GM12878 (cell line): ENCODE results near the gene FLVCR2. TPM values are rescaled to one million over a fixed set of nuclear protein-coding genes. Genes with fewer than 3 reads are reported as not detected.
"Not testable (repeated sequence)": the region's sequence is repeated elsewhere in the genome, so short reads cannot be mapped to it uniquely, and the experiment has no call there.

Experiments
- ATAC-seq: fragments of 200-7000 bp; cut with Tn5 transposase; 3 replicates; pipeline ENCODE4 v1.9.1; 2020; ENCODE audit warnings: mild to moderate bottlenecking, moderate library complexity
- BruUV-seq: library from RNA; stranded (reverse); fragments of 400-500 nt; replicated peaks from 2 replicates; lab custom pipeline; 2021; lab: Mats Ljungman, UMichigan
- CTCF ChIA-PET: fragments of 300-600 bp; sonication (Branson Sonifier 250); formaldehyde crosslinking; extraction: SDS; loops from one replicate; lab custom pipeline; 2021; ENCODE audit warnings: inconsistent platforms; lab: Yijun Ruan, JAX
- POLR2A ChIA-PET: fragments of 350-600 bp; formaldehyde crosslinking; extraction: SDS; loops from one replicate; lab custom pipeline; 2021; ENCODE audit warnings: inconsistent platforms; lab: Charles Lee
- RAD21 ChIA-PET: fragments of 300-600 bp; sonication (Branson Sonifier 250); formaldehyde crosslinking; loops from one replicate; lab custom pipeline; 2023; ENCODE audit warnings: antibody characterized with exemption; ENCODE audit not compliant: unreplicated experiment; lab: Charles Lee
- SMC1A ChIA-PET: fragments of 300-600 bp; sonication (Branson Sonifier 250); formaldehyde crosslinking; loops from one replicate; lab custom pipeline; 2023; ENCODE audit not compliant: unreplicated experiment, uncharacterized antibody; lab: Charles Lee
- DNase-seq: peaks from one replicate; pipeline ENCODE4 v3.0.0-alpha.2; 2011; ENCODE audit warnings: low read depth, low spot score
- FAIRE-seq: peaks from 3 replicates; lab custom pipeline; 2011; peaks lifted over from hg19 to GRCh38; lab: Jason Lieb, UNC
- H2AFZ ChIP-seq: 2 replicates; pipeline ENCODE4 v1.6.0; 2011; ENCODE audit warnings: low read depth, low read length, control low read depth; ENCODE audit not compliant: control insufficient read depth
- H3K27ac ChIP-seq: 2 replicates; pipeline ENCODE4 v1.5.1; 2011; ENCODE audit warnings: control low read depth; ENCODE audit not compliant: control insufficient read depth, insufficient read depth
- H3K27me3 ChIP-seq, 2 experiments: replicated peaks in 1 of 2; 2 replicates each; pipeline versions ENCODE4 v1.6.0 to v1.6.1; 2011; ENCODE audit warnings: low read length in 1 of 2; ENCODE audit not compliant: control insufficient read depth in 2 of 2, insufficient read depth in 2 of 2
- H3K36me3 ChIP-seq, 2 experiments: 2 replicates each; pipeline ENCODE4 v1.5.1; 2011; ENCODE audit warnings: low read length in 1 of 2; ENCODE audit not compliant: control insufficient read depth in 2 of 2, insufficient read depth in 2 of 2
- H3K4me1 ChIP-seq: 2 replicates; pipeline ENCODE4 v1.6.1; 2011; ENCODE audit warnings: mild to moderate bottlenecking, low read length, moderate library complexity, mixed read lengths; ENCODE audit not compliant: control insufficient read depth, insufficient read depth
- H3K4me2 ChIP-seq: 2 replicates; pipeline ENCODE4 v1.6.0; 2011; ENCODE audit warnings: control low read depth; ENCODE audit not compliant: control insufficient read depth, insufficient read depth
- H3K4me3 ChIP-seq: fragments of 200-600 bp; sonication (generic); 2 replicates; pipeline ENCODE4 v1.5.1; 2016
- H3K79me2 ChIP-seq: 2 replicates; pipeline ENCODE4 v1.6.0; 2011; ENCODE audit warnings: low read length; ENCODE audit not compliant: control insufficient read depth, insufficient read depth
- H3K9ac ChIP-seq: 2 replicates; pipeline ENCODE4 v1.8.0; 2011; ENCODE audit warnings: low read length, control low read depth, mixed read lengths; ENCODE audit not compliant: control insufficient read depth, insufficient read depth
- H3K9me3 ChIP-seq: replicated peaks from 3 replicates; pipeline ENCODE4 v1.5.1; 2011; ENCODE audit warnings: mild to moderate bottlenecking, low read length; ENCODE audit not compliant: control insufficient read depth, insufficient read depth
- H4K20me1 ChIP-seq: 2 replicates; pipeline ENCODE4 v1.6.0; 2011; ENCODE audit not compliant: control insufficient read depth, insufficient read depth
- WGBS: methylation state at CpG from one replicate; pipeline ENCODE4 v1.1.6; 2016; ENCODE audit warnings: low lambda C conversion rate; ENCODE audit not compliant: insufficient replicate concordance, insufficient coverage; ENCODE audit errors: missing lambda C conversion rate; 5-methylcytosine and 5-hydroxymethylcytosine counted together
- in situ Hi-C: fragments of 300-500 bp; cut with MboI; formaldehyde crosslinking; loops from 9 replicates; pipeline ENCODE4 v1.14.3; 2018; ENCODE audit warnings: mixed read lengths
- intact Hi-C: fragments of 100-400 bp; cut with micrococcal nuclease; formaldehyde crosslinking; loops from one replicate; pipeline ENCODE4 v1.14.2; 2022; ENCODE audit not compliant: unreplicated experiment
- polyA plus RNA-seq, 11 experiments: library from polyadenylated mRNA; depleted of rRNA in 4 of 11; unstranded in 6 of 11; stranded (reverse) in 5 of 11; fragments of >200 nt; fragmentation: Nextera tagmentation in 4 of 11; fragmentation: Illumina TruSeq in 1 of 11; extraction: Ambion mirVana in 4 of 11; extraction: Trizol in 1 of 11; gene quantifications; 1 replicate in 1 of 11; 2 replicates in 10 of 11; pipeline versions ENCODE4 v1.2.1 to v1.2.3, GENCODE V29; 2011 to 2016; ENCODE audit warnings: inconsistent platforms in 2 of 11, missing spikeins in 2 of 11, low read depth in 1 of 11
- total RNA-seq, 4 experiments: library from RNA; depleted of rRNA in 3 of 4; stranded (reverse); fragments of >200 nt in 3 of 4; fragmentation: Illumina TruSeq in 1 of 4; extraction: Trizol in 1 of 4; gene quantifications; 2 replicates each; pipeline versions ENCODE4 v1.2.1 to v1.2.3, GENCODE V29; 2013 to 2021
- TF ChIP-seq, protein P1 (sequence below): fragments of 450-650 bp; IDR thresholded peaks from 2 replicates; pipeline ENCODE4 v1.6.1; 2016; ENCODE audit warnings: mild to moderate bottlenecking, moderate library complexity, borderline replicate concordance
- TF ChIP-seq, protein P2 (sequence below): IDR thresholded peaks from 2 replicates; pipeline ENCODE4 v1.6.1; 2011; ENCODE audit warnings: borderline replicate concordance, low read depth, mild to moderate bottlenecking, moderate library complexity, low read length; ENCODE audit not compliant: insufficient read depth, poor library complexity, severe bottlenecking

FLVCR2 gene
- total and polyA plus RNA-seq, 10 of the 15 experiments (the other 5 are each of a cell fraction or from before 2014, with no cell fraction given), result 0.24 to 3.7 (median 1.6) TPM

DNA sequence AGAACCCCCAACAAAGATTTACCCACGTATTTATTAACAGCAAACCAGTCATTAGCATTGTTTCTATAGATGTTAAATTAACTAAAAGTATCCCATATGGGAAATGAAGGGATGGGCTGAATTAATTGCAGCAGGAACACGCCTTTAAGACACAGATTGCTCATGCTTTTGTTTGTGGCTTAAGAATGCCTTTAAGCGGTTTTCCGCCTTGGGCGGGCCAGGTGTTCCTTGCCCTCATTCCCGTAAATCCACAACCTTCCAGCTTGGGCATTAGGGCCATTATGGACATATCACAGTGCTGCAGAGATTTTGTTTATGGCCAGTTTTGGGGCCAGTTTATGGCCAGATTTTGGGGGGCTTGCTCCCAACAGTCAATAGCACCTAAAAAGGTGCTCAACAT lies 22.6 kb downstream of the FLVCR2 start:
- H3K4me3 ChIP-seq, intact Hi-C loops, H3K79me2 ChIP-seq, H2AFZ ChIP-seq, ATAC-seq, H3K9me3 ChIP-seq, H4K20me1 ChIP-seq, DNase-seq, BruUV-seq, H3K9ac ChIP-seq, H3K4me2 ChIP-seq, FAIRE-seq, H3K27ac ChIP-seq, H3K36me3 ChIP-seq, H3K4me1 ChIP-seq, H3K27me3 ChIP-seq, in situ Hi-C loops: not testable (repeated sequence)
- SMC1A ChIA-PET, result interaction anchor here (0.6 kb wide), 1 partner anchor 9 kb away, joined by 3 read pairs; no protein-coding TSS in a partner anchor
- CTCF ChIA-PET, result interaction anchor here (1.0 to 1.1 kb wide), 2 partner anchors 16 to 24 kb away, joined by 3 read pairs; no protein-coding TSS in a partner anchor
- POLR2A ChIA-PET, result interaction anchor here (0.6 kb wide), 1 partner anchor 29 kb away, joined by 3 read pairs; no protein-coding TSS in a partner anchor
- RAD21 ChIA-PET, result interaction anchor here (0.7 to 4.5 kb wide), 2 partner anchors 23 to 382 kb away, joined by 3 to 16 read pairs; partner anchors contain the start of gene FLVCR2
- WGBS, result 67% methylated on average over 6 of the region's 6 CpGs

DNA sequence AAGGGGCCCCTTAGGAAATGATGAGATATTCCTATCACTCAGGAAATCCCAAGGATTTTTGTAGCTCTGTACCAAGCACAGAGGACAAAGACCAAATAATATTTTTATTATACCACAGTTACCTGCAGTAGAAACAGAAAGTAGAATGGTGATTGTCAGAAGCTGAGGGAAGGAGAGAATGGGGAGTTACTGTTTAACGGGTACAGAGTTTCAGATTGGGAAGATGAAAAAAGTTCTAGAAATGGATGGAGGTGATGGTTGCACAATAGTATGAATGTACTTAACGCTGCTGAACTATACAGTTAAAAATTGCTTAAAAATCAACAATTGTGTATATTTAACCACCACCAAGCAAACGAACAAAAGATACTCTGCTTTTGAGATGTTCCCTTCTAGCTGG lies 24.1 kb downstream of the FLVCR2 start:
- Histone ChIP-seq H2AFZ (no peak overlapping the region), H3K79me2 (no peaks in the 10 kb centered on the region), H4K20me1 (no peaks in the 10 kb centered on the region), H3K27me3 (no peaks in the 10 kb centered on the region), H3K9ac (no peak overlapping the region), H3K36me3 (no peaks in the 10 kb centered on the region), H3K27ac (no peak overlapping the region), H3K4me2 (no peak overlapping the region), H3K4me1 (no peaks in the 10 kb centered on the region), H3K4me3 (no peak overlapping the region), H3K9me3 (peaks cover 5% of the 10 kb centered on the region)
- ChIA-PET RAD21 (interaction anchor here (4.5 kb wide), 1 partner anchor 25 kb away, joined by 16 read pairs; the partner anchor contains the start of gene FLVCR2), SMC1A (interaction anchor here (1.3 to 1.8 kb wide), 4 partner anchors 8 to 25 kb away, joined by 3 to 6 read pairs (median 5); no protein-coding TSS in a partner anchor), CTCF (interaction anchor here (1.0 to 2.0 kb wide), 4 partner anchors 15 to 54 kb away, joined by 3 to 5 read pairs (median 4); no protein-coding TSS in a partner anchor), POLR2A (no interaction called here)
- intact Hi-C loops (no loop called here), in situ Hi-C loops (no loop called here)
- no peak for ATAC-seq
- WGBS, result 46% methylated on average over 3 of the region's 3 CpGs
- no TSS peak for BruUV-seq
- DNase-seq, result no peak
- TF ChIP-seq, protein P1, sequence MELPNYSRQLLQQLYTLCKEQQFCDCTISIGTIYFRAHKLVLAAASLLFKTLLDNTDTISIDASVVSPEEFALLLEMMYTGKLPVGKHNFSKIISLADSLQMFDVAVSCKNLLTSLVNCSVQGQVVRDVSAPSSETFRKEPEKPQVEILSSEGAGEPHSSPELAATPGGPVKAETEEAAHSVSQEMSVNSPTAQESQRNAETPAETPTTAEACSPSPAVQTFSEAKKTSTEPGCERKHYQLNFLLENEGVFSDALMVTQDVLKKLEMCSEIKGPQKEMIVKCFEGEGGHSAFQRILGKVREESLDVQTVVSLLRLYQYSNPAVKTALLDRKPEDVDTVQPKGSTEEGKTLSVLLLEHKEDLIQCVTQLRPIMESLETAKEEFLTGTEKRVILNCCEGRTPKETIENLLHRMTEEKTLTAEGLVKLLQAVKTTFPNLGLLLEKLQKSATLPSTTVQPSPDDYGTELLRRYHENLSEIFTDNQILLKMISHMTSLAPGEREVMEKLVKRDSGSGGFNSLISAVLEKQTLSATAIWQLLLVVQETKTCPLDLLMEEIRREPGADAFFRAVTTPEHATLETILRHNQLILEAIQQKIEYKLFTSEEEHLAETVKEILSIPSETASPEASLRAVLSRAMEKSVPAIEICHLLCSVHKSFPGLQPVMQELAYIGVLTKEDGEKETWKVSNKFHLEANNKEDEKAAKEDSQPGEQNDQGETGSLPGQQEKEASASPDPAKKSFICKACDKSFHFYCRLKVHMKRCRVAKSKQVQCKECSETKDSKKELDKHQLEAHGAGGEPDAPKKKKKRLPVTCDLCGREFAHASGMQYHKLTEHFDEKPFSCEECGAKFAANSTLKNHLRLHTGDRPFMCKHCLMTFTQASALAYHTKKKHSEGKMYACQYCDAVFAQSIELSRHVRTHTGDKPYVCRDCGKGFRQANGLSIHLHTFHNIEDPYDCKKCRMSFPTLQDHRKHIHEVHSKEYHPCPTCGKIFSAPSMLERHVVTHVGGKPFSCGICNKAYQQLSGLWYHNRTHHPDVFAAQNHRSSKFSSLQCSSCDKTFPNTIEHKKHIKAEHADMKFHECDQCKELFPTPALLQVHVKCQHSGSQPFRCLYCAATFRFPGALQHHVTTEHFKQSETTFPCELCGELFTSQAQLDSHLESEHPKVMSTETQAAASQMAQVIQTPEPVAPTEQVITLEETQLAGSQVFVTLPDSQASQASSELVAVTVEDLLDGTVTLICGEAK, result no peak
- TF ChIP-seq, protein P2, sequence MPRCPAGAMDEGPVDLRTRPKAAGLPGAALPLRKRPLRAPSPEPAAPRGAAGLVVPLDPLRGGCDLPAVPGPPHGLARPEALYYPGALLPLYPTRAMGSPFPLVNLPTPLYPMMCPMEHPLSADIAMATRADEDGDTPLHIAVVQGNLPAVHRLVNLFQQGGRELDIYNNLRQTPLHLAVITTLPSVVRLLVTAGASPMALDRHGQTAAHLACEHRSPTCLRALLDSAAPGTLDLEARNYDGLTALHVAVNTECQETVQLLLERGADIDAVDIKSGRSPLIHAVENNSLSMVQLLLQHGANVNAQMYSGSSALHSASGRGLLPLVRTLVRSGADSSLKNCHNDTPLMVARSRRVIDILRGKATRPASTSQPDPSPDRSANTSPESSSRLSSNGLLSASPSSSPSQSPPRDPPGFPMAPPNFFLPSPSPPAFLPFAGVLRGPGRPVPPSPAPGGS, result no peak
- no peak for FAIRE-seq
